SU-DHL-6 (cell line): Measurements from ENCODE around the gene MEN1.

ENCODE experiments used
- EZH2phosphoT487 ChIP-seq: fragments of 200-600 bp; sonication (generic), shearing (Covaris generic); conservative IDR thresholded peaks from 2 replicates; pipeline ENCODE4 v1.6.1; 2018; ENCODE audit warnings: mild to moderate bottlenecking, antibody characterized with exemption, low read length, moderate library complexity, mixed read lengths
- TF ChIP-seq, protein P1 (sequence below): fragments of 200-600 bp; sonication (generic); IDR thresholded peaks from one replicate; pipeline ENCODE4 v1.5.1; 2017; ENCODE audit warnings: antibody characterized with exemption, mild to moderate bottlenecking, low read length, moderate library complexity; ENCODE audit not compliant: insufficient read depth, poor library complexity, severe bottlenecking

DNA sequence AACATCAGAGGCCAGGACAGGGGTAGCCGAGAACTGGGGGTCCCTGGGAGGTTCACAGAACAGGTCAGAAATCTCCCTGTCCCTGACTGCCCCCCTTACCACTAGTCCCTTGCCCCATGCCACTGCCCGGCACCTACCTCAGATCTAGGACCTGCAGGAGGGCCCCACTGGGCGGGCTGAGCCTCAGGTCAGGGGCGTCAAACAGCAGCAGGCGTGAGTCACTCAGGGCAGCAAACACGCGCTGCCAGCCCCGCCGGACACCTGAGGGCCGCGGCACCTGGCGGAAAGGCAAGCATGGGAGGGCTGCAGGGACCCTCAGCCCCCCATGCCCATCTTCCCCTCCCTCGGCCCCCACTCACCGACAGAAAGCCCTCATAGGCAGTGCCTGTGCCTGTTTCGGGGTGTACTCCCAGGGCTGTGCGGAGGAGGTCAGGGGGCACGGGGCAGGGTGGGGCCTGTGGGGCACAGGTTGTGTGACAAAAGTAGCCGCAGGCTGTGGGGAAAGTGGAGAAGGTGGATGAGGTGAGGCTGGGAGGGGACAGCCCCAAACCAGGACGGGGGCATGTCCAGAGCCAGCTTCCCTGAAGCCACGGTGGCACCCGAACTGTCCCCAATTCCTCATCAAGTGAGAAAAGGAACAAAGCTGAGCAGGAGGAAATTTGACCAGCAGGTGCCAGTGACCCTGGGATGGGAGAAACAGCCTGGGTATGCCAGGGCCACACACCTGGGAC lies 22.3 kb upstream of the MEN1 start:
- TF ChIP-seq, protein P1, sequence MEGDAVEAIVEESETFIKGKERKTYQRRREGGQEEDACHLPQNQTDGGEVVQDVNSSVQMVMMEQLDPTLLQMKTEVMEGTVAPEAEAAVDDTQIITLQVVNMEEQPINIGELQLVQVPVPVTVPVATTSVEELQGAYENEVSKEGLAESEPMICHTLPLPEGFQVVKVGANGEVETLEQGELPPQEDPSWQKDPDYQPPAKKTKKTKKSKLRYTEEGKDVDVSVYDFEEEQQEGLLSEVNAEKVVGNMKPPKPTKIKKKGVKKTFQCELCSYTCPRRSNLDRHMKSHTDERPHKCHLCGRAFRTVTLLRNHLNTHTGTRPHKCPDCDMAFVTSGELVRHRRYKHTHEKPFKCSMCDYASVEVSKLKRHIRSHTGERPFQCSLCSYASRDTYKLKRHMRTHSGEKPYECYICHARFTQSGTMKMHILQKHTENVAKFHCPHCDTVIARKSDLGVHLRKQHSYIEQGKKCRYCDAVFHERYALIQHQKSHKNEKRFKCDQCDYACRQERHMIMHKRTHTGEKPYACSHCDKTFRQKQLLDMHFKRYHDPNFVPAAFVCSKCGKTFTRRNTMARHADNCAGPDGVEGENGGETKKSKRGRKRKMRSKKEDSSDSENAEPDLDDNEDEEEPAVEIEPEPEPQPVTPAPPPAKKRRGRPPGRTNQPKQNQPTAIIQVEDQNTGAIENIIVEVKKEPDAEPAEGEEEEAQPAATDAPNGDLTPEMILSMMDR = no peak
- no peak for TF ChIP-seq EZH2phosphoT487
